Right renal pelvis (tissue), 4 donors: Measurements from ENCODE around the gene ZGPAT. TPM values are rescaled to one million over a fixed set of nuclear protein-coding genes. Genes with fewer than 3 reads are reported as not detected.

Source experiments
- DNase-seq, 4 donors: peaks; one replicate each; pipeline ENCODE4 v3.0.0-alpha.2; 2013; ENCODE audit warnings: low read depth in 4 of 4, low spot score in 3 of 4, missing footprints in 1 of 4
- polyA plus RNA-seq, 4 donors: library from polyadenylated mRNA; unstranded; fragments of 120-200 nt; gene quantifications; one replicate each; pipeline ENCODE4 v1.2.1, GENCODE V29; 2013; ENCODE audit not compliant: insufficient read length in 4 of 4

The ZGPAT gene
- polyA plus RNA-seq, 4 donors: 15.2 to 24.6 (median 18.0) TPM

DNA sequence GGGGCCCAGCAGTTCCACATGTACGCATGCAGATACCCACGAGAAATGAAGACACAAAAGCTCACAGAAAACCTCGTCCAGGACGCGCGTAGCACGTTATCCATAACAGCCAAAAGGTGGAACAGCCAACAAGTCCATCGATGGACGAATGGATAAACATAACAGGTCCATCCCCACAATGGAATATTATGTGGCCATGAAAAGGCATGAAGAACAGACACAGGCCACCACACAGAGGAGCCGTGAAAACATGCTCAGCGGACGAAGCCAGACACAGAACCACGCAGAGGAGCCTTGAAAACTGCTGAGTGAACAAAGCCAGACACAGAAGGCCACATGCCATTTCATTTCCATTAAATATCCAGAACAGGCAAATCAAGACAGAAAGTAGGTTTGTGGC lies 69.8 kb downstream of the ZGPAT start:
- no peak for DNase-seq

DNA sequence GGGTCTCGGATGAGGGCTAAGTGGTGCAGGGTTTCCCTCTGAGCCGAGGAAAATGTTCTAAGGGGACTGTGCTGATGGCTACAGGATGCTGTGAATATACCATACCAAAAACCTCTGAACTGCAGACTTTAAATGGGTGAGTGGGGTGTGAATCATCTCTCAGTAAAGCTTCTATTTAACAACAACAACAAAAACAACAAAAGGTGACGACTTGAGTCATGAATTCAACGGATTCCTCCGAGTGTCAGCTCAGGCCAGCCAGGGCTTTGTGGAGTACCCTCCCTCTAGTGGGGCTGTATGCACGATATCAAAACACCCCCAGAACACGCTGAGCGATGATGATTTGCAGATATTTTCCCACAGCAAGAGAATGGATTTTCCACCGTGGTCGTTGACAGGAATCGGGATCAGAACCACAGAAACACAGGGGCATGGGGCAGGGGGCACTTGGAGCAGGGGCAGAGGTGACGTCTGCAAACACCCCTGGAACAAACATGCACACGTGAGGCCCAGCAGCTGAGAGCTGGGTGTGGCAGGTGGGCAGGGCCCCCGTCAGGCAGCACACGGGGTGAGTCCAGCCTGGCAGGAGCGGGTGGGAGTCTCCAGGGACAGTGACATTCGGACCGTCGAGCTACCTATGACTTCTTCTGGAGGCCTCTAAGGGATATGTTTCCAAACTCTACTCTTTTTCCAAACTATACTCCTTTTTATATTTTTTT lies 70.4 kb downstream of the ZGPAT start:
- DNase-seq: no peak

GRCh38 chr20:63778857-63779256 lies 71.0 kb downstream of the ZGPAT start:
- no peak for DNase-seq

GRCh38 chr20:63781181-63781580 lies 73.3 kb downstream of the ZGPAT start:
- no peak for DNase-seq

- DNase-seq: no peak
Measured at GRCh38 chr20:63782051-63782471, 74.2 kb downstream of the ZGPAT start.

- no peak for DNase-seq
Measured at GRCh38 chr20:63782521-63782971, 74.7 kb downstream of the ZGPAT start.

- no peak for DNase-seq
Measured at GRCh38 chr20:63783970-63784369, 76.1 kb downstream of the ZGPAT start.

DNA sequence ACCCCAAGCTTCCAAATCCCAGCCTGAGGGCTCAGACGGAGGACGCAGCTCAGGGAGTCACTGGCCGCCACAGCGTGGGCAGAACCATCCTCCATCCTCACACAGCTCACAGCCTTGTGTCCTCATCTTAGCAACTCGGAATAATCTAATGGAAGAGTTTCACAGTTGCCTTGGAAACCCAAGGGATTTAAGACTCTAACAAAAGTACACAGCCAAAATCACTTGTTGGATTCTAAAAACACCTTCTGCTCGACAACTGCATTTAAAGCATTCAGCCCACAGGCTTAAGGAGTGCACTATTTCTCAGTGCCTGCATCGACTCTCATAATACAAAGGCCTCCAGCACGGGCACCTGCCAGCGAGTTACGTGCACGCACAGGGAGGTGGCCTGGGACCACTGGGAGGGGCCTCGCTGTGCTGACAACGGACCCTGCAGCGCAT lies 77.9 kb downstream of the ZGPAT start:
- DNase-seq: no peak

Other genes starting within 250 kb of the ZGPAT start
- gene KCNQ2, start 235.4 kb upstream of the ZGPAT start, polyA plus RNA-seq: 1 to 10 TPM; 4.9 to 9.0 (median 5.1) TPM
- gene EEF1A2, start 209.0 kb upstream of the ZGPAT start, polyA plus RNA-seq: 1 to 10 TPM in 3 of 4 donors, under 1 TPM in 1; 0.56 to 3.8 (median 1.4) TPM
- 100 to 1,000 TPM; 159 to 425 (median 233) TPM for gene PPDPF, start 187.3 kb upstream of the ZGPAT start, polyA plus RNA-seq
- gene PTK6, start 170.7 kb upstream of the ZGPAT start, polyA plus RNA-seq: 1 to 10 TPM in 2 of 4 donors, under 1 TPM in 2; 0.44 to 1.1 (median 0.81) TPM
- under 1 TPM in 3 of 4 donors, not detected in 1; 0.17 to 0.31 (median 0.24) TPM for gene SRMS, start 160.3 kb upstream of the ZGPAT start, polyA plus RNA-seq
- gene FNDC11, start 153.9 kb upstream of the ZGPAT start, polyA plus RNA-seq: 1 to 10 TPM in 3 of 4 donors, under 1 TPM in 1; 0.90 to 2.1 (median 1.1) TPM
- gene HELZ2, start 133.8 kb upstream of the ZGPAT start, polyA plus RNA-seq: 10 to 100 TPM; 10.1 to 15.3 (median 11.2) TPM
- gene GMEB2, start 80.9 kb upstream of the ZGPAT start, polyA plus RNA-seq: 10 to 100 TPM in 3 of 4 donors, 1 to 10 TPM in 1; 9.4 to 12.7 (median 10.7) TPM
- gene STMN3, start 54.6 kb upstream of the ZGPAT start, polyA plus RNA-seq: 10 to 100 TPM; 23.5 to 39.7 (median 29.3) TPM
- gene RTEL1, start 49.7 kb upstream of the ZGPAT start, polyA plus RNA-seq: 10 to 100 TPM; 15.8 to 18.2 (median 17.6) TPM
- 1 to 10 TPM; 1.1 to 2.7 (median 1.6) TPM for gene TNFRSF6B, start 11.4 kb upstream of the ZGPAT start, polyA plus RNA-seq
- gene ARFRP1, start 63 bp upstream of the ZGPAT start, polyA plus RNA-seq: 10 to 100 TPM; 29.9 to 41.3 (median 34.4) TPM
- gene LIME1, start 28.6 kb downstream of the ZGPAT start, polyA plus RNA-seq: 10 to 100 TPM in 1 of 4 donors, 1 to 10 TPM in 3; 4.6 to 13.6 (median 7.3) TPM
- gene SLC2A4RG, start 31.7 kb downstream of the ZGPAT start, polyA plus RNA-seq: 100 to 1,000 TPM in 1 of 4 donors, 10 to 100 TPM in 3; 75.7 to 142 (median 80.1) TPM
- 10 to 100 TPM; 16.7 to 20.1 (median 18.0) TPM for gene ZBTB46, start 123.2 kb downstream of the ZGPAT start, polyA plus RNA-seq
- not detected for gene ABHD16B, start 153.5 kb downstream of the ZGPAT start, polyA plus RNA-seq
- 10 to 100 TPM; 84.8 to 91.5 (median 87.1) TPM for gene TPD52L2, start 157.2 kb downstream of the ZGPAT start, polyA plus RNA-seq
- gene DNAJC5, start 187.1 kb downstream of the ZGPAT start, polyA plus RNA-seq: 10 to 100 TPM; 28.3 to 34.5 (median 31.1) TPM
- 10 to 100 TPM; 37.8 to 53.6 (median 45.0) TPM for gene UCKL1, start 248.4 kb downstream of the ZGPAT start, polyA plus RNA-seq